K562 (cell line): Measurements from ENCODE around the gene OSBPL7. TPM values are rescaled to one million over a fixed set of nuclear protein-coding genes. Genes with fewer than 3 reads are reported as not detected.

ENCODE experiments used
- L3MBTL2 ChIP-seq: fragments of 450-650 bp; IDR thresholded peaks from 2 replicates; pipeline ENCODE4 v1.6.1; 2016; ENCODE audit warnings: mild to moderate bottlenecking, moderate library complexity
- MAX ChIP-seq: sonication (generic); formaldehyde crosslinking; IDR thresholded peaks from 2 replicates; pipeline ENCODE4 v1.9.0; 2022; ENCODE audit warnings: mild to moderate bottlenecking, missing genetic modification reagents
- MGA ChIP-seq: fragments of 450-650 bp; IDR thresholded peaks from 2 replicates; pipeline ENCODE4 v1.6.1; 2016; ENCODE audit warnings: mild to moderate bottlenecking, moderate library complexity
- TBL1XR1 ChIP-seq, 2 experiments: IDR thresholded peaks; 2 replicates each; pipeline ENCODE4 v1.6.1; 2012; ENCODE audit warnings: improper control_type of control experiment in 2 of 2, low read length in 2 of 2, mild to moderate bottlenecking in 1 of 2
- polyA plus RNA-seq, 8 experiments: library from polyadenylated mRNA; depleted of rRNA in 4 of 8; stranded (reverse) in 5 of 8; unstranded in 3 of 8; fragments of >200 nt; fragmentation: Nextera tagmentation in 2 of 8; fragmentation: Illumina TruSeq in 1 of 8; extraction: Ambion mirVana in 2 of 8; extraction: Trizol in 1 of 8; gene quantifications; 2 replicates each; pipeline versions ENCODE4 v1.2.1 to v1.2.3, GENCODE V29; 2011 to 2014; ENCODE audit warnings: inconsistent platforms in 1 of 8, missing spikeins in 1 of 8
- total RNA-seq, 7 experiments: library from RNA; depleted of rRNA in 6 of 7; stranded (reverse); fragments of >200 nt in 6 of 7; fragmentation: Illumina TruSeq in 2 of 7; extraction: Trizol in 2 of 7; gene quantifications; 2 replicates each; pipeline versions ENCODE4 v1.2.1 to v1.2.3, GENCODE V29; 2011 to 2021; ENCODE audit warnings: low replicate concordance in 1 of 7
- TF ChIP-seq, protein P1 (sequence below): fragments of 450-650 bp; IDR thresholded peaks from 2 replicates; pipeline ENCODE4 v1.6.1; 2017; ENCODE audit warnings: antibody characterized with exemption, mild to moderate bottlenecking
- TF ChIP-seq, protein P2 (sequence below): fragments of 450-650 bp; IDR thresholded peaks from 2 replicates; pipeline ENCODE4 v1.6.1; 2018; ENCODE audit not compliant: partially characterized antibody

Gene OSBPL7
- total and polyA plus RNA-seq, 9 of the 15 experiments (the other 6 are each of a cell fraction or from before 2014, with no cell fraction given) = 0.32 to 11.9 (median 5.8) TPM

- TF ChIP-seq MGA = peak; percentile 84
- TF ChIP-seq, protein P1, sequence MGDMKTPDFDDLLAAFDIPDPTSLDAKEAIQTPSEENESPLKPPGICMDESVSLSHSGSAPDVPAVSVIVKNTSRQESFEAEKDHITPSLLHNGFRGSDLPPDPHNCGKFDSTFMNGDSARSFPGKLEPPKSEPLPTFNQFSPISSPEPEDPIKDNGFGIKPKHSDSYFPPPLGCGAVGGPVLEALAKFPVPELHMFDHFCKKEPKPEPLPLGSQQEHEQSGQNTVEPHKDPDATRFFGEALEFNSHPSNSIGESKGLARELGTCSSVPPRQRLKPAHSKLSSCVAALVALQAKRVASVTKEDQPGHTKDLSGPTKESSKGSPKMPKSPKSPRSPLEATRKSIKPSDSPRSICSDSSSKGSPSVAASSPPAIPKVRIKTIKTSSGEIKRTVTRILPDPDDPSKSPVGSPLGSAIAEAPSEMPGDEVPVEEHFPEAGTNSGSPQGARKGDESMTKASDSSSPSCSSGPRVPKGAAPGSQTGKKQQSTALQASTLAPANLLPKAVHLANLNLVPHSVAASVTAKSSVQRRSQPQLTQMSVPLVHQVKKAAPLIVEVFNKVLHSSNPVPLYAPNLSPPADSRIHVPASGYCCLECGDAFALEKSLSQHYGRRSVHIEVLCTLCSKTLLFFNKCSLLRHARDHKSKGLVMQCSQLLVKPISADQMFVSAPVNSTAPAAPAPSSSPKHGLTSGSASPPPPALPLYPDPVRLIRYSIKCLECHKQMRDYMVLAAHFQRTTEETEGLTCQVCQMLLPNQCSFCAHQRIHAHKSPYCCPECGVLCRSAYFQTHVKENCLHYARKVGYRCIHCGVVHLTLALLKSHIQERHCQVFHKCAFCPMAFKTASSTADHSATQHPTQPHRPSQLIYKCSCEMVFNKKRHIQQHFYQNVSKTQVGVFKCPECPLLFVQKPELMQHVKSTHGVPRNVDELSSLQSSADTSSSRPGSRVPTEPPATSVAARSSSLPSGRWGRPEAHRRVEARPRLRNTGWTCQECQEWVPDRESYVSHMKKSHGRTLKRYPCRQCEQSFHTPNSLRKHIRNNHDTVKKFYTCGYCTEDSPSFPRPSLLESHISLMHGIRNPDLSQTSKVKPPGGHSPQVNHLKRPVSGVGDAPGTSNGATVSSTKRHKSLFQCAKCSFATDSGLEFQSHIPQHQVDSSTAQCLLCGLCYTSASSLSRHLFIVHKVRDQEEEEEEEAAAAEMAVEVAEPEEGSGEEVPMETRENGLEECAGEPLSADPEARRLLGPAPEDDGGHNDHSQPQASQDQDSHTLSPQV = peak; percentile 69
- TF ChIP-seq, protein P2, sequence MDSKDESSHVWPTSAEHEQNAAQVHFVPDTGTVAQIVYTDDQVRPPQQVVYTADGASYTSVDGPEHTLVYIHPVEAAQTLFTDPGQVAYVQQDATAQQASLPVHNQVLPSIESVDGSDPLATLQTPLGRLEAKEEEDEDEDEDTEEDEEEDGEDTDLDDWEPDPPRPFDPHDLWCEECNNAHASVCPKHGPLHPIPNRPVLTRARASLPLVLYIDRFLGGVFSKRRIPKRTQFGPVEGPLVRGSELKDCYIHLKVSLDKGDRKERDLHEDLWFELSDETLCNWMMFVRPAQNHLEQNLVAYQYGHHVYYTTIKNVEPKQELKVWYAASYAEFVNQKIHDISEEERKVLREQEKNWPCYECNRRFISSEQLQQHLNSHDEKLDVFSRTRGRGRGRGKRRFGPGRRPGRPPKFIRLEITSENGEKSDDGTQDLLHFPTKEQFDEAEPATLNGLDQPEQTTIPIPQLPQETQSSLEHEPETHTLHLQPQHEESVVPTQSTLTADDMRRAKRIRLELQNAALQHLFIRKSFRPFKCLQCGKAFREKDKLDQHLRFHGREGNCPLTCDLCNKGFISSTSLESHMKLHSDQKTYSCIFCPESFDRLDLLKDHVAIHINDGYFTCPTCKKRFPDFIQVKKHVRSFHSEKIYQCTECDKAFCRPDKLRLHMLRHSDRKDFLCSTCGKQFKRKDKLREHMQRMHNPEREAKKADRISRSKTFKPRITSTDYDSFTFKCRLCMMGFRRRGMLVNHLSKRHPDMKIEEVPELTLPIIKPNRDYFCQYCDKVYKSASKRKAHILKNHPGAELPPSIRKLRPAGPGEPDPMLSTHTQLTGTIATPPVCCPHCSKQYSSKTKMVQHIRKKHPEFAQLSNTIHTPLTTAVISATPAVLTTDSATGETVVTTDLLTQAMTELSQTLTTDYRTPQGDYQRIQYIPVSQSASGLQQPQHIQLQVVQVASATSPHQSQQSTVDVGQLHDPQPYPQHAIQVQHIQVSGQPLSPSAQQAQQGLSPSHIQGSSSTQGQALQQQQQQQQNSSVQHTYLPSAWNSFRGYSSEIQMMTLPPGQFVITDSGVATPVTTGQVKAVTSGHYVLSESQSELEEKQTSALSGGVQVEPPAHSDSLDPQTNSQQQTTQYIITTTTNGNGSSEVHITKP = peak; percentile 78
- TF ChIP-seq TBL1XR1 (IDR thresholded peaks at IDR 0.05; ENCODE audit: low read length in 2 of 2) = no peak
- TF ChIP-seq L3MBTL2 = peak; percentile 72
- TF ChIP-seq MAX (CRISPR knock-in tag) = peak; percentile 68
Observed at GRCh38 chr17:47867813-47868533, 46.4 kb upstream of the OSBPL7 start (continued).
